HG03565 (cell line): ENCODE data around the gene CD82.
"Not testable (repeated sequence)": the region's sequence is repeated elsewhere in the genome, so short reads cannot be mapped to it uniquely, and the experiment has no call there.

Experiments
- ATAC-seq: cut with Tn5 transposase; IDR thresholded peaks from one replicate; pipeline ENCODE4 v1.9.1; 2021; ENCODE audit warnings: mild to moderate bottlenecking, moderate library complexity; ENCODE audit not compliant: unreplicated experiment

CD82 gene

DNA sequence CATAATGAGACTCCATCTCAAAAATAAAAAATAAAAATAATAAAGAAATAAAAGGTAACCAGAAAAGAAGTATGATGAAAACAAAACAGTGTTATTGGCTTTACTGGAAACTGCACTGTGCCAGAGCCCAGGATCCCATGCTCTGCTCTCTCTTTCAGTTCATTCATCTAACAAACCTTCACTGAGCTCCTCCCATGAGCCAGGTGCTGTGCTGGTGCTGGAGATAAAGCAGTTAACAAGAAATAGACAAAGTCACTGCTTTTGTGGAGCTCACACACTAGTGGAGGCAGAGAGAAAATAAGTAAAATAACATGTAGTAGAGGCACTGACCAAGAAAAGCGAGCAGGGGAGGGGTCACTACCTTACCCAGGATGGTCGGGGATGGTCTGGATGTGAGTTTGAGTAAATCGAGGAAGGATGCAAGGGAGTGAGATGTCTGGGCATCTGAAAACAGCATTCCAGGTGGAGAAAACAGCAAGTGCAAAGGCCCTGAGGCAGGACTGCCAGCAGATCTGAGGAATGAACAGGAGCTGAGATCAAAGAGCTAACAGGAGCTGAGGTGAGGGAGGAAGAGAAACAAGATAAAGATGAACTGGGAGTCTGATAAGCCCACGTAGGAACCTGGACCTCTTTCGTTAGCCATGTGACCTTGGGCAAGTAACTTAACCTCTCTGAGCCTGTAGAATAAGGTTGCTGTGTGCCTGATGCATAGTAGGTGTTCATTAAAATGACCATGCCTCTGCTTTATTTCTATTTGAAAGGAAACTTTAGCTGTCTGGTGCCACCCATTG lies 31.3 kb upstream of the CD82 start:
- ATAC-seq, result no peak

DNA sequence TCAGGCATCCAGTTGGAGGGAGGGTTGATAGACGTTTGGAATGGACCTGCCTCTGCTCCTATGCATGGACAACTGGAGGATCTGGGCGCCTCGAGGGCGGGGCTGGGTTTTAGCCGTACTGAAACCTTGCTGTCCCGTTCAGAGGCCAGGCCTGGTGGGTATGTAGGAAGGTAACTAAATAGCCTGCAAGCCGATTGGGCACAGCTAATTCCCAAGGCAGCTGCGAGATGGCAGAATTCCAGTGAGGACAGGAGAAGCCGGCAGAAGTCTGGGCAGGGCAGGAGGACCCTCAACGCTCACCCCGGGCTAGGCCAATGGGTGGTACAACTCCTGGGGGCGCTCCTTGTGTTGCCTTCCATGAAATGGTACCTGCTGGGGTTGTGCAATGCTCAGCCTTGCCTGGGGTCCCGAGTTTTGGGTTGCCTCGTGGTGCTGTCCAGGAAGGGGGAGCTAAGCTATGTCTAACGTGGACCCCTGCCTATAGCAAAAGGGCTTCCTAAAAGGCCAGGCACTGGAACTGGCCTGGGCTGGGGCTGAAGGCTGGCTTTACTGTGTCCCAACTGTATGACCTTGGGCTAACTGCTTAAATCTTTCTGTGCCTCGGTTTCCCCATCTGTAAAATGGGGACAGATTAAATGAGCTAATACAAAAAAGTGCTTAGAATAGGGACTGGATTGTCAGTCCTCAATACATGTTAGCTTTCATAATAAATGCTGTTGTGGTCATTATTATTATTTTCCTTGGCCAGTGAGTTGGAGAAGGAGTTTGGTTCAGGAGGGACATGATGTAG lies 30.1 kb upstream of the CD82 start:
- no peak for ATAC-seq

DNA sequence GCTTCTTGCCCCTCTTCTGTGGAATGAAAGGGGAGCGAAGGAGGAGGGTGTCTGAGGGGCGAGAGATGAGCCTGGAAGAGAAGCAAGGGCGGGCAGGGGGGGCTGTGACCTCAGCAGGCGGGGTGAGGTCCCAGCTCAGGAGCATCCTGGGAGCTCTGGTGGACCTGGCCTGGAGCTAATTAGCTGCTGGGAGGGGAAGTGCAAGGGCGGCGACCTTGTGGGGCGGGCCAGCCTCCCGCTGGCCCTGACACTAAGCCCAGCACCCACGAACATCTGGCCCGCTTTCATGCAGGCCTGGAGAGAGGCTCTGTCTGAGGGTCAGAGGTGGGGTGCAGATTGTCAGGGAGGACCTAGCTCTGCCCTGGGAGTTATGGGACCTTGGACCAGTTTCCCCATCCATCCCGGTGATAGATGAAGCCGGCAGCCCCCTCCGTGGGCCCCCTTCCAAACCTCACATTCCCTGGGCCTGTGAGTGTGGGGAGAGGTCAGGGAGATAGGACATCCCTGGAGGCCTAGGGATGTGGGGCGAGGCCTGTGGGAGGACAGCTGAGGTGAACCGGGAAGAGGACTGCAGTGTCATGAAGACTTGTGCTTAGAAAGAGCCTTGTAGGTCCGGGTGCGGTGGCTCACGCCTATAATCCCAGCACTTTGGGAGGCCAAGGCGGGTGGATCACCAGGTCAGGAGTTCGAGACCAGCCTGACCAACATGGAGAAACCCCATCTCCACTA lies 28.5 kb upstream of the CD82 start:
- no peak for ATAC-seq

- no peak for ATAC-seq
Measured at GRCh38 chr11:44537679-44538078, 27.8 kb upstream of the CD82 start.

- ATAC-seq, result peak; percentile 48
Measured at GRCh38 chr11:44538375-44539054, 26.9 kb upstream of the CD82 start.

- ATAC-seq, result no peak
Measured at GRCh38 chr11:44539971-44540370, 25.5 kb upstream of the CD82 start.

DNA sequence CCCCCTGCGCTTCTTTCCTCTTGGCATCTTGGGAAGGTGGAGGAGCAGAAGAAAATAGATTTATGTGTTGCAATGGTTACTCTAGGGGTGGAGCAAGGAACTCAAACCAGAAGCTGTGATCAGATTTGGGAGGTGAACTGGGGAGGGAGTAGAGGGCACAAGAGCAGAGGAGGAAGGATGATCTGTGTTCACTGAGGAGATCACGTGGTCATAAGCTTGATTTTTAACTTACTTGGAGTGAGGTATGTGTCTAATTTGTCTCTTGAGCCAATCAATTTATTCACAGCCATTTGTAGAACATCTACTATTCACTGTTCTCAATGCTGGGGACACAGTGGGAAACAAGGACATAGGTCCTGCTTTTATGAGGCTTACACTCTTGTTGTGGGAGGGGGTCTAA lies 24.8 kb upstream of the CD82 start:
- ATAC-seq, result no peak

DNA sequence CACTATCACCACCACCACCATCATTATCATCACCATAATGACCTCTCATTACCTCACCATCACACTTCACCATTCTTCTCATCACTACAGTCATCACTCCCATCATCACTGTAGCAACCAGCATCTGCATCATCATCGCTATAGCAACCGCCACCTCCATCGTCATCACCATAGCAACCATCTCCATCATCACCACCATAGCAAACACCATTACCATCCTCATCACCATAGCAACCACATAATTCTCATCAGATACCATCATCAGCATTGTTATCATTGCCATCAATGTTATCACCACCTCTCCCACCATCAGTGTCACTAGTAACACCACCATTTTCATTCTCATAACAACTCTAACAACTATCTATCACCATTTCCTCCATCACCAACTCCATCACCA lies 23.1 kb upstream of the CD82 start:
- ATAC-seq, result no peak

GRCh38 chr11:44546984-44547383 lies 18.5 kb upstream of the CD82 start:
- ATAC-seq, result not testable (repeated sequence)

DNA sequence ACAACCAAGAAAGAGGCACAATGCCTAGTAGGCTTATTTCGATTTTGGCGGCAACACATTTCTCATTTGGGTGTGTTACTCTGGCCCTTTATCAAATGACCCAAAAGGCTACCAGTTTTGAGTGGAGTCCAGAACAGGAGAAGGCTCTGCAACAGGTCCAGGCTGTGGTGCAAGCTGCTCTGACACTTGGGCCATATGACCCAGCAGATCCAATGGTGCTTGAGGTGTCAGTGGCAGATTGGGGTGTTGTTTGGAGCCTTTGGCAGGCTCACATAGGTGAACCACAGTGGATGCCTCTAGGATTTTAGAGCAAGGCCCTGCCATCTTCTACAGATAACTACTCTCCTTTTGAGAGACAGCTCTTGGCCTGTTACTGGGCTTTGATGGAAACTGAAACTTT lies 17.9 kb upstream of the CD82 start:
- not testable (repeated sequence) for ATAC-seq

DNA sequence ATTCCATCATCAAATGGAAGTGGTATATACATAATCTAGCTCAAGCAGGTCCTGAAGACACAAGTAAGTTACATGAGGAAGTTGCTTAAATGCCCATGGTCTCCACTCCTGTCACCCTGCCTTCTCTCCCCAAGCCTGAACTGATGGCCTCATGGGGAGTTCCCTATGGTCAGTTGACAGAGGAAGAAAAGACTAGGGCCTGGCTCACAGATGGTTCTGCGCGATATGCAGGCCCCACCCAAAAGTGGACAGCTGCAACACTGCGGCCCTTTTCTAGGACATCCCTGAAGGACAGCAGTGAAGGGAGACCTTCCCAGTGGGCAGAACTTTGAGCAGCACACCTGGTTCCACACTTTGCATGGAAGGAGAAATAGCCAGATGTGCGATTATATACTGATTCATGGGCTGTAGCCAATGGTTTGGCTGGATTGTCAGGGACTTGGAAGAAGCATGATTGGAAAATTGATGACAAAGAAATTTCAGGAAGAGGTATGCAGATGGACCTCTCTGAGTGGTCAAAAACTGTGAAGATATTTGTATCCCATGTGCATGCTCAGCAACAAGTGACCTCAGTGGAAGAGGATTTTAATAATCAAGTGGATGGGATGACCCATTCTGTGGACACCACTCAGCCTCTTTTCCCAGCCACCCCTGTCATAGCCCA lies 17.3 kb upstream of the CD82 start:
- no peak for ATAC-seq

- ATAC-seq, result not testable (repeated sequence)
Measured at GRCh38 chr11:44548961-44549749, 16.3 kb upstream of the CD82 start.

GRCh38 chr11:44550123-44550522 lies 15.3 kb upstream of the CD82 start:
- ATAC-seq, result no peak

DNA sequence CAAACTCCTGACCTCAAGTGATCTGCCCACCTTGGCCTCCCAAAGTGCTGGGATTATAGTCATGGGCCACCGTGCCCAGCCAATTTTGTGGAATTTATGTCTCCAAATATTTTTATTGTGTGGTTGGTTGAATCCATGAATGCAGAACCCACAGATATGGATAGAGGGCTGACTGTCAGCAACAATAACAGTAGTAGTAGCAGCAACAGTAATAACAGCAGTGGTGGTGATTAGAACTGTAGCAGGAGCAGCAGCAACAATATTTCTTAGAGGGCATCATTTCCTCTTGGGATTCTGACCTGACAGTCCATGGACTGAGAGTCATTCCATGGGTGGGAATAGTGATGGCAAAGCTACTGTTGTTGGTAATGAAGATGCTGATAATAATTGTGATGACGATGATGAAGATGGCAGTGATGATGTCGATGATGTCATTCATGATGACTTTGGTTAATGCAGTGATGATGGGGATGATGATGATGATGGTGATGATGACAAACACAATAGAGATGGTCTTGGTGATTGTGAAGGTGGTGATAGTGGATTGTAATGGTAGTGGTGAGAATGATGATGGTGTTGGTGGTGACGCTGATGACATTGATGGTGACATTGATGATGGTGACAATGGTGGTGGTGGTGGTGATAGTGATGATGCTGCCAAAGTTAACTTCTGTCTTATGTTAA lies 13.9 kb upstream of the CD82 start:
- ATAC-seq, result no peak

- ATAC-seq, result no peak
Measured at GRCh38 chr11:44555031-44555800, 10.2 kb upstream of the CD82 start.

GRCh38 chr11:44556735-44557409 lies 8.6 kb upstream of the CD82 start:
- no peak for ATAC-seq

- ATAC-seq, result no peak
Measured at GRCh38 chr11:44557464-44557863, 8.0 kb upstream of the CD82 start.
